HG03565 (cell line): ENCODE results near the gene CAMKK1.

Experiments used
- ATAC-seq: cut with Tn5 transposase; IDR thresholded peaks from one replicate; pipeline ENCODE4 v1.9.1; 2021; ENCODE audit warnings: mild to moderate bottlenecking, moderate library complexity; ENCODE audit not compliant: unreplicated experiment

Gene CAMKK1

DNA sequence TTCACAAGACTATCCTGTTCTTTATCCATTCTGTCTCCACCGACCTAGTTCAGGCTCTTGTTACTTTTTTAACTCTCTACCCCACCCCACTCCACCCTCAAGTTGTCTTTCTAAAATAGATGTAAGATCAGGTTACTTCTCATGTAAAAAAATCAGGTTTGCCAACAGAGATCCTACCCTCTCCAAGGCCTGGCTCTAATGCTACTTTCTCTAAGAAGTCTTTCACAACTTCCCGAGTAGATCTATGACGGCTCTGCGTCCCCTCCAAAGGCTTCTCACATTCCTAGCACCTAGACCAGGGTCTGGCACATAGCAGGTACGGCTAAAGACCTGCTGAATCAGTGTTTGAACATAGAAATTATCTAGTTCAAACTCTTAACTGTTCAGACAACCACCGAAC is 77.7 kb downstream of the CAMKK1 start:
- no peak for ATAC-seq

DNA sequence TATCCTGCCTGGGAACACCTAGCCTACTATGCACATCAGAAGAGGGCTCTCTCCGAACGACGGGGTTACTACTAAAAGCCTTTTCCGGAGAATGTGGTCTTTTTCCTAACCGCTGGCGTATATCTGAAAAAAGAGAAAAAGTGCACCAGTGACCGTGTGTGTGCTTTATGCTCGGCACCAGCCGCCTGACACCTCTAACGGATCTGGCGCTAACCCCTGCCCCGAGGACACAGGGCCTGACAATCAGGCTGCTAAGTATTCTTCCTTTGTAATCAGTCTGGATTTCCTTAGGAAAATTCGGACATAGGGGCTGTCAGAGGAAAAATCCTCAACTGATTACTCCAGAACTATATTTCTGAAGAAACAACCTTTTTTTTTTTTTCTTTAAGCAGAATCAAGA is 78.5 kb downstream of the CAMKK1 start:
- no peak for ATAC-seq

DNA sequence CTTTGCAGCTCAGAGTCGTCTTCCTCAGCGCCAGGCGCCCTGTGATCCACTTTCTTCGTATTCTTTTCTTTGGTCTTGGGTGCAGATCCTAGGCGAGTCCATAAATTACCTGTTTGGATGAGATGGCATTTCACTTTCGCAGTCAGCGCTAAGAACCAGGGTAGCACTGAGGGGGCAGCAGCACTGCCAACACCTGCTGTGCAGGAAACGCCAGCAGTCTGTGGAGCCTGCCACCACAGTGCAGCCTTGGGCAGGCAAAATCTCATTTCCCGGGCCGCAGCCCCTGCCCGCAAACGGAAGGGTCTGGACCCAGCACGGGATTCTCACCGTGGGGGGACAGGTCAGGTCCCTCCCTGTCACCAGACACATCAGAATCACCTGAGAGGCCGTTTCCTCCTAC is 79.7 kb downstream of the CAMKK1 start:
- no peak for ATAC-seq

DNA sequence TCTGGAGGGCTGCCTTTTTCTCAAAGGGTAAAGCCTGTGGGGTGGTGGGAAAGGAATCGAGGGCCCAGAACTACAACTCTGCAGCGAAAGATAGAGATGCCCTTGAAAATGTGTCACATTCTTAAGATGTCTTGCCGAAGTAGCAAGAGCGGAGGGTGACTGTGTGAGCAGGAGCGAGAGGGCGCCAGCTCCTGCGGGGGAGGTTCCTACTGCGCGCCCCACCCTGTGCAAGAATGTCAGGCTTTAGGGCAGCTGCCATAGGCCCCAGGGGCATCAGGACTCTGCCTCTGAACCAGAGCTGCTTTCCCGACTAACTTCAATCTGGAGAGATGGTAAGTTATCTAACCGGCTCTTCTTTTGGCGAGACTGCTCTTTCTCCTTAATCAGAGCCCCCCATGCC is 80.1 kb downstream of the CAMKK1 start:
- no peak for ATAC-seq

DNA sequence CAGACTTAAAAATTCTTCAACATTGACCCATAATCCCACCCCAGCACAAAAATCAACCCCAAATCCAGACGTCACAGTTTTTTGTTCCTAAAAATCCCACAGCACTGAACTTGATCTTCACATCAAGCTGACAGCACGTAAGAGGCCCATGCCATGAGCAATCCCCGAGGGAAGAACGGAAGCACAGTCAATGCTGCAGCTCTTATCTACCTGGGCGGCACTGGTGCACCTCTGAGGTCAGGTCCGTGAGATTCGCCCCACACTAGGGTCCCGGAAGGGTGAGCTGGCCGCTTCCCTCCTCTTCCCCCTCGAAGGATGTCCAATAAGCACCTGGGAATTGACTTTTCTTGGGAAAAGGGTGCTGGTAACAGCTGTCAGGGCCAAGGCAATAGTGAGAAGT is 80.6 kb downstream of the CAMKK1 start:
- ATAC-seq: no peak
